GM06990 (cell line): Measurements from ENCODE around the gene POC1A.

Experiments
- DNase-seq: peaks from one replicate; pipeline ENCODE4 v3.0.0-alpha.2; 2011; ENCODE audit not compliant: insufficient read length; ENCODE audit errors: extremely low read depth
- H3K27me3 ChIP-seq: replicated peaks from 2 replicates; pipeline ENCODE4 v1.6.0; 2011; ENCODE audit warnings: low read length; ENCODE audit not compliant: control insufficient read depth, insufficient read depth
- H3K36me3 ChIP-seq: 2 replicates; pipeline ENCODE4 v1.5.1; 2011; ENCODE audit warnings: low read length; ENCODE audit not compliant: control insufficient read depth, insufficient read depth
- H3K4me3 ChIP-seq: replicated peaks from 2 replicates; pipeline ENCODE4 v1.5.1; 2011; ENCODE audit warnings: low read depth, mild to moderate bottlenecking, control low read depth, low read length
- CTCF ChIP-seq: IDR thresholded peaks from 2 replicates; pipeline ENCODE4 v1.5.1; 2011; ENCODE audit warnings: low read length, control low read depth, mild to moderate bottlenecking, inconsistent platforms; ENCODE audit not compliant: insufficient read depth, poor library complexity, severe bottlenecking

Gene POC1A

GRCh38 chr3:52070724-52071621 lies 83.2 kb downstream of the POC1A start:
- no peak for TF ChIP-seq CTCF
- no peak overlapping the region for H3K4me3 ChIP-seq
- DNase-seq = no peak
- peaks cover 2% of the 10 kb centered on the region for H3K36me3 ChIP-seq
- no peaks in the 10 kb centered on the region for H3K27me3 ChIP-seq

GRCh38 chr3:52069855-52070254 lies 84.4 kb downstream of the POC1A start:
- no peak for DNase-seq
- peaks cover 2% of the 10 kb centered on the region for H3K36me3 ChIP-seq
- TF ChIP-seq CTCF = no peak
- no peak overlapping the region for H3K4me3 ChIP-seq
- H3K27me3 ChIP-seq = no peaks in the 10 kb centered on the region

GRCh38 chr3:52069135-52069534 lies 85.1 kb downstream of the POC1A start:
- H3K27me3 ChIP-seq = no peaks in the 10 kb centered on the region
- H3K36me3 ChIP-seq = no peaks in the 10 kb centered on the region; the same call in 1 of the 2 replicates
- no peak for TF ChIP-seq CTCF
- no peak for DNase-seq
- no peak overlapping the region for H3K4me3 ChIP-seq

- no peak for DNase-seq
These were observed 85.5 kb downstream of the POC1A start for GRCh38 chr3:52068730-52069129.

GRCh38 chr3:52068055-52068571 lies 86.1 kb downstream of the POC1A start:
- Histone ChIP-seq H3K4me3 (no peak overlapping the region), H3K36me3 (no peaks in the 10 kb centered on the region), H3K27me3 (no peaks in the 10 kb centered on the region)
- TF ChIP-seq CTCF = no peak
- DNase-seq = no peak

More at GRCh38 chr3:52068730-52069129, 85.5 kb downstream of the POC1A start:
- no peak overlapping the region for H3K4me3 ChIP-seq
- no peaks in the 10 kb centered on the region for H3K36me3 ChIP-seq
- H3K27me3 ChIP-seq = no peaks in the 10 kb centered on the region
- TF ChIP-seq CTCF = no peak

GRCh38 chr3:52067526-52067925 lies 86.7 kb downstream of the POC1A start:
- no peak for DNase-seq

More at GRCh38 chr3:52067526-52067925, 86.7 kb downstream of the POC1A start:
- no peak for TF ChIP-seq CTCF
- no peak overlapping the region for H3K4me3 ChIP-seq
- H3K27me3 ChIP-seq = no peaks in the 10 kb centered on the region
- no peaks in the 10 kb centered on the region for H3K36me3 ChIP-seq
